Heart left ventricle (tissue), 16 donors: ENCODE results near the gene KRT74. TPM values are rescaled to one million over a fixed set of nuclear protein-coding genes. Genes with fewer than 3 reads are reported as not detected.

Experiments
- ATAC-seq, 4 donors: fragments of 200-7000 bp; cut with Tn5 transposase; one replicate each; pipeline ENCODE4 v1.9.1; 2020 to 2022; ENCODE audit warnings: moderate library complexity in 4 of 4, mild to moderate bottlenecking in 3 of 4, moderate number of reproducible peaks in 1 of 4
- DNase-seq, 5 donors: peaks; one replicate each; pipeline ENCODE4 v3.0.0-alpha.2; 2020
- H3K27ac ChIP-seq, 12 donors: fragments of 200-600 bp; sonication (generic) in 4 of 12; one replicate each; pipeline versions ENCODE4 v1.5.0 to v1.8.0; 2016 to 2022; ENCODE audit warnings: mild to moderate bottlenecking in 2 of 12
- H3K27me3 ChIP-seq, 9 donors: fragments of 200-600 bp; sonication (generic) in 2 of 9; one replicate each; pipeline versions ENCODE4 v1.5.1 to v1.8.0; 2016 to 2022; ENCODE audit warnings: mild to moderate bottlenecking in 3 of 9
- H3K36me3 ChIP-seq, 9 donors: fragments of 200-600 bp; sonication (generic) in 2 of 9; one replicate each; pipeline versions ENCODE4 v1.5.0 to v1.8.0; 2018 to 2022; ENCODE audit warnings: mild to moderate bottlenecking in 2 of 9
- H3K4me1 ChIP-seq, 12 donors: fragments of 200-600 bp; sonication (generic) in 4 of 12; one replicate each; pipeline versions ENCODE4 v1.5.0 to v1.8.0; 2016 to 2022; ENCODE audit warnings: mild to moderate bottlenecking in 3 of 12
- H3K4me3 ChIP-seq, 12 donors: fragments of 200-600 bp; sonication (generic) in 4 of 12; one replicate each; pipeline versions ENCODE4 v1.5.0 to v1.8.0; 2017 to 2022; ENCODE audit warnings: mild to moderate bottlenecking in 9 of 12, moderate library complexity in 4 of 12
- H3K9me3 ChIP-seq, 12 donors: fragments of 200-600 bp; sonication (generic) in 4 of 12; one replicate each; pipeline versions ENCODE4 v1.5.0 to v1.8.0; 2016 to 2022; ENCODE audit warnings: mild to moderate bottlenecking in 1 of 12
- POLR2A ChIP-seq, 2 donors: fragments of 450-650 bp; IDR thresholded peaks; one replicate each; pipeline ENCODE4 v1.6.1; 2017; ENCODE audit warnings: antibody characterized with exemption in 2 of 2, mild to moderate bottlenecking in 2 of 2, moderate library complexity in 2 of 2
- WGBS, 4 donors: extraction: QIAGEN DNeasy Blood & Tissue Kit in 2 of 4; methylation state at CpG; one replicate each; pipeline versions ENCODE4 v1.1.5 to v1.1.7; 2013 to 2018; 5-methylcytosine and 5-hydroxymethylcytosine counted together
- intact Hi-C, 10 donors: fragments of 100-400 bp; cut with DNase I; formaldehyde crosslinking; loops; one replicate each; pipeline versions ENCODE4 v1.11.1 to v1.14.2; 2022
- polyA plus RNA-seq, 2 donors: library from polyadenylated mRNA; stranded (reverse); fragments of 200-250 nt; gene quantifications; one replicate each; pipeline ENCODE4 v1.2.3, GENCODE V29; 2013
- total RNA-seq, 9 donors: library from RNA; depleted of rRNA in 2 of 9; stranded (reverse); fragments of >200 nt in 2 of 9; fragmentation: NEBNext Ultra II Directional in 3 of 9; extraction: Animal tissue kit (Norgen Biotek cat#: 25700) in 3 of 9; gene quantifications; one replicate each; pipeline versions ENCODE4 v1.1.0 to v1.2.4, GENCODE V29; 2016 to 2023
- TF ChIP-seq, protein P1 (sequence below), 12 donors: fragments of 200-600 bp; sonication (generic) in 4 of 12; IDR thresholded peaks; one replicate each; pipeline versions ENCODE4 v1.5.0 to v1.8.0; 2018 to 2022; ENCODE audit warnings: antibody characterized with exemption in 12 of 12, mild to moderate bottlenecking in 5 of 12
- donor health status: ischemic (EF 13 %, LVEDD 7.1; RV severe dilation, severe dysfunction).
- donor health status: healthy with polysubstance abuse.
- donor health status: DM: no; HTN: yes; CAD: no.
- donor health status: DM: no; HTN: no; CAD: no.
- donor health status: ischemic (EF 25% LVEDD 6.9; RV normal size, moderate dysfunction).
- donor health status: ischemic (EF 25% LVEDD 5.7; RV mildly dilated, moderate dysfunction).
- donor health status: healthy.
- donor health status: DM: yes; HTN: yes; CAD: no.
- donor health status: ischemic (EF 35%, LVEDD 5.7; RV mildly dilated, moderate dysfunction).
- donor health status: nonischemic (EF 11% LVEDD 7.7; RV severe dilation, severe dysfunction).
- donor health status: DM: yes; HTN: yes; CAD: no.
- donor health status: PGD.
- donor health status: ischemic (EF 29% LVEDD 5.4; RV normal size, mild dysfunction).
- donor health status: nonischemic (EF 23%, LVEDD 6.1; RV moderate dilation, normal function).

Gene KRT74
- total and polyA plus RNA-seq, 11 donors: not detected

GRCh38 chr12:52546126-52546525 lies 27.5 kb downstream of the KRT74 start:
- DNase-seq (no peak), ATAC-seq (no peak)
- H3K36me3 ChIP-seq: no peaks in the 10 kb centered on the region
- WGBS, 4 donors: 84 to 88% (median 86%) methylated on average over 15 of the region's 15 CpGs
- no peaks in the 10 kb centered on the region for H3K9me3 ChIP-seq
- no peak overlapping the region for H3K4me3 ChIP-seq
- TF ChIP-seq, protein P1, sequence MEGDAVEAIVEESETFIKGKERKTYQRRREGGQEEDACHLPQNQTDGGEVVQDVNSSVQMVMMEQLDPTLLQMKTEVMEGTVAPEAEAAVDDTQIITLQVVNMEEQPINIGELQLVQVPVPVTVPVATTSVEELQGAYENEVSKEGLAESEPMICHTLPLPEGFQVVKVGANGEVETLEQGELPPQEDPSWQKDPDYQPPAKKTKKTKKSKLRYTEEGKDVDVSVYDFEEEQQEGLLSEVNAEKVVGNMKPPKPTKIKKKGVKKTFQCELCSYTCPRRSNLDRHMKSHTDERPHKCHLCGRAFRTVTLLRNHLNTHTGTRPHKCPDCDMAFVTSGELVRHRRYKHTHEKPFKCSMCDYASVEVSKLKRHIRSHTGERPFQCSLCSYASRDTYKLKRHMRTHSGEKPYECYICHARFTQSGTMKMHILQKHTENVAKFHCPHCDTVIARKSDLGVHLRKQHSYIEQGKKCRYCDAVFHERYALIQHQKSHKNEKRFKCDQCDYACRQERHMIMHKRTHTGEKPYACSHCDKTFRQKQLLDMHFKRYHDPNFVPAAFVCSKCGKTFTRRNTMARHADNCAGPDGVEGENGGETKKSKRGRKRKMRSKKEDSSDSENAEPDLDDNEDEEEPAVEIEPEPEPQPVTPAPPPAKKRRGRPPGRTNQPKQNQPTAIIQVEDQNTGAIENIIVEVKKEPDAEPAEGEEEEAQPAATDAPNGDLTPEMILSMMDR (IDR thresholded peaks at IDR 0.05): no peak
- TF ChIP-seq POLR2A (IDR thresholded peaks at IDR 0.05): no peak
- peaks cover 0 to 9% (median 2%) of the 10 kb centered on the region in 12 donors for H3K4me1 ChIP-seq
- H3K27me3 ChIP-seq: peaks cover 0 to 11% (median 0%) of the 10 kb centered on the region in 9 donors
- intact Hi-C loops: no loop called here
- no peak overlapping the region for H3K27ac ChIP-seq

GRCh38 chr12:52543985-52544883 lies 29.4 kb downstream of the KRT74 start:
- intact Hi-C loops: no loop called here

GRCh38 chr12:52542785-52543318 lies 30.8 kb downstream of the KRT74 start:
- H3K9me3 ChIP-seq: no peaks in the 10 kb centered on the region
- DNase-seq (no peak), ATAC-seq (no peak)
- H3K27me3 ChIP-seq: peaks cover 0 to 11% (median 0%) of the 10 kb centered on the region in 9 donors
- WGBS, 4 donors: 49 to 62% (median 54%) methylated on average over 7 of the region's 7 CpGs
- intact Hi-C loops: no loop called here
- no peak for TF ChIP-seq POLR2A (IDR thresholded peaks at IDR 0.05)
- TF ChIP-seq, protein P1 (IDR thresholded peaks at IDR 0.05): no peak
- peaks cover 0 to 7% (median 0%) of the 10 kb centered on the region in 12 donors for H3K4me1 ChIP-seq
- no peak overlapping the region for H3K27ac ChIP-seq
- H3K4me3 ChIP-seq: no peak overlapping the region
- no peaks in the 10 kb centered on the region for H3K36me3 ChIP-seq

More at GRCh38 chr12:52543985-52544883, 29.4 kb downstream of the KRT74 start:
- H3K36me3 ChIP-seq: no peaks in the 10 kb centered on the region
- TF ChIP-seq, protein P1 (IDR thresholded peaks at IDR 0.05): no peak
- no peak for TF ChIP-seq POLR2A (IDR thresholded peaks at IDR 0.05)
- peaks cover 0 to 7% (median 0%) of the 10 kb centered on the region in 12 donors for H3K4me1 ChIP-seq
- H3K27me3 ChIP-seq: peaks cover 0 to 11% (median 0%) of the 10 kb centered on the region in 9 donors
- peak in 2 of 5 donors; percentile 36 to 37 for DNase-seq
- peak; percentile 47 to 60 (median 50) for ATAC-seq
- whole genome bisulfite sequencing, 4 donors: 65 to 74% (median 70%) methylated on average over 12 to 17 of the region's 17 CpGs
- no peak overlapping the region for H3K27ac ChIP-seq
- no peaks in the 10 kb centered on the region for H3K9me3 ChIP-seq
- H3K4me3 ChIP-seq: no peak overlapping the region

GRCh38 chr12:52542157-52542556 lies 31.5 kb downstream of the KRT74 start:
- Histone ChIP-seq H3K4me1 (peaks cover 0 to 7% (median 0%) of the 10 kb centered on the region in 12 donors), H3K27me3 (peaks cover 0 to 10% (median 0%) of the 10 kb centered on the region in 9 donors), H3K27ac (no peak overlapping the region), H3K9me3 (no peaks in the 10 kb centered on the region), H3K4me3 (no peak overlapping the region), H3K36me3 (no peaks in the 10 kb centered on the region)
- intact Hi-C loops: no loop called here
- DNase-seq (no peak), ATAC-seq (no peak)
- no peak for TF ChIP-seq POLR2A (IDR thresholded peaks at IDR 0.05)
- TF ChIP-seq, protein P1 (IDR thresholded peaks at IDR 0.05): no peak
